ENCODE measurements around the gene CD99.

GRCh38 chrX:2705046-2705832 is 14.1 kb downstream of the CD99 start:
- TF ChIP-seq CTCF (IDR thresholded peaks at IDR 0.05; ENCODE audit: poor library complexity) (no peak), EZH2 (IDR thresholded peaks at IDR 0.05; ENCODE audit: borderline replicate concordance) (no peak)
